Stimulated activated CD8-positive, alpha-beta memory T cell treated with anti-CD3 and anti-CD28 coated beads, Interleukin-12 subunit alpha, Interleukin-12 subunit beta, amount 100 ng/mL, for 24 hours (primary cell): Measurements from ENCODE around the gene PAOX.
"Not testable (repeated sequence)": the region's sequence is repeated elsewhere in the genome, so short reads cannot be mapped to it uniquely, and the experiment has no call there.

Source experiments
- DNase-seq: peaks from one replicate; pipeline ENCODE4 v3.0.0-alpha.2; 2020; ENCODE audit errors: extremely low read depth

Gene PAOX

DNA sequence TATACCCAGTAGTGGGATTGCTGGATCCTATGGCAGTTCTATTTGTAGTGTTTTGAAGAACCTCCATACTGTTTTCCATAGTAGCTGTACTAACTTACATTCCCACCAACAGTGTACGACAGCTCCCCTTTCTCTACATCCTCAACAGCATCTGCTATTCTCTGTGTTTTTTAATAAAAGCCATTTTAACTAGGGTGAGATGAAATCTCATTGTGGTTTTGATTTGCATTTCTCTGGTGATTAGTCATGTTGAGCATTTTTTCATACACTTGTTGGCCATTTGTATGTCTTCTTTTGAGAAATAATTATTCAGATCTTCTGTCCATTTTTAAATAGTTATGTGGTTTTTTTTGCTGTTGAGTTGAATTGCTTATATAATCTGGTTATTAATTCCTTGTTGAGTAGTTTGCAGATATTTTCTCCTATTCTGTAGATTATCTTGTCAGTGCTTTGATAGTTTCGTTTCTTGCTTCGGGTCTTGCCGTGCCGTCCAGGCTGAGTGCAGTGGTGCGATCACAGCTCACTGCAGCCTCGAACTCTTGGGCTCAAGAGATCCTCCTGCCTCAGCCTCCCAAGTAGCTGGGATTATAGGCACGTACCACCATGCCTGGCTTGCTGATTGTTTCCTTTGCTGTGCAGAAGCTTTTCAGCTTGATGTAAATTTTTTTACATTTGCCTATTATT is 26.9 kb downstream of the PAOX start:
- no peak for DNase-seq

- DNase-seq, result no peak
Measured at GRCh38 chr10:133411523-133412380, 32.7 kb downstream of the PAOX start.

DNA sequence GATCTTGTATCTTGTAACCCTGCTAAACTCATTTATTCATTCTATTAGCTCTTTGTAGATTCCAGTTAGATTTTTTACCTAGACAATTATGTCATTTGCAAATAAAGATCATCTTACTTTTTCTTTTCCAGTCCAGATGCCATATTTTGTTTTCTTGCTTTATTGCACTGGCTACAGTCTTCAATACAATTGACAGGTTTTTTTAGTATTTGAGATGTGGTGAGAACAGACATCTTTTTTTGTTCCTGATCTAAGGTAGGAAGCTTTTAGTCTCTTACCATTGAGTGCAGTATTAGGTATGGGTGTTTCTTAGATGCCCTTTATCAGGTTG is 33.3 kb downstream of the PAOX start:
- DNase-seq, result no peak

- not testable (repeated sequence) for DNase-seq
Measured at GRCh38 chr10:133414401-133414800, 35.3 kb downstream of the PAOX start.

GRCh38 chr10:133415752-133416151 is 36.7 kb downstream of the PAOX start:
- no peak for DNase-seq

DNA sequence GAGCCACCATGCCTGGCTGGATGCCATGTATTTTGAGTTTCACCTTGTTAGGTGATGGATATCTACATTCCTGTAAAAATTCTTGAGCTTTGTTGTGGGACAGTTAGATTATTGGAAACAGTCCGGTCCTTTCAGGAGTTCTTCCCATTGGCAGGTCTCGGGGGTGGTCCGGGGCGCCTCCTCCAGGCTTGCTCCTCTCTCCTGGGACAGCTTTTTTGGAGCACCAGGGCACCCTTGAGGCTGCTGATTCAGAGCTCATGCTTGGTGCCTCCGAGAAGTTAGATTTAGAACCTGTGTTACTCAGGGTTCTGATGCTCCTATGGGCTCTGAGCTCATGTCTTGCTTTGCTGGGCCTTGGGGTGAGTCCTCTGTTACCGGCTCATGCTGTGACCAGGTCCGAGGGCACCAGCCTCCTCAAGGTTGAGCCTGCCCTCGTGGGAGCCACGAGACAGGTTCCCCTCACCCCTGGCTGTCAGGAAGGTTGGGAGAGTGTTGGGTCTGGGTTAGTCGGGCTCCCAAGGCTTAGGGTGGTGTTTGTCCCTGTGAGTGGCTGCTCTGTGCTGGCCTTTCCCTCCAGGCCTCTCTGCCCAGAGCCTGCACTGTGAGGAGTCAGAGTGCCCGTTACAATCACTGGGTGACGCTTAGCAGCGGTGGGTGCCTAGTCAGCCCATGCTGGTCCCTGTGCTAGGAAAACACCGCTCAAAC is 39.4 kb downstream of the PAOX start:
- no peak for DNase-seq

DNA sequence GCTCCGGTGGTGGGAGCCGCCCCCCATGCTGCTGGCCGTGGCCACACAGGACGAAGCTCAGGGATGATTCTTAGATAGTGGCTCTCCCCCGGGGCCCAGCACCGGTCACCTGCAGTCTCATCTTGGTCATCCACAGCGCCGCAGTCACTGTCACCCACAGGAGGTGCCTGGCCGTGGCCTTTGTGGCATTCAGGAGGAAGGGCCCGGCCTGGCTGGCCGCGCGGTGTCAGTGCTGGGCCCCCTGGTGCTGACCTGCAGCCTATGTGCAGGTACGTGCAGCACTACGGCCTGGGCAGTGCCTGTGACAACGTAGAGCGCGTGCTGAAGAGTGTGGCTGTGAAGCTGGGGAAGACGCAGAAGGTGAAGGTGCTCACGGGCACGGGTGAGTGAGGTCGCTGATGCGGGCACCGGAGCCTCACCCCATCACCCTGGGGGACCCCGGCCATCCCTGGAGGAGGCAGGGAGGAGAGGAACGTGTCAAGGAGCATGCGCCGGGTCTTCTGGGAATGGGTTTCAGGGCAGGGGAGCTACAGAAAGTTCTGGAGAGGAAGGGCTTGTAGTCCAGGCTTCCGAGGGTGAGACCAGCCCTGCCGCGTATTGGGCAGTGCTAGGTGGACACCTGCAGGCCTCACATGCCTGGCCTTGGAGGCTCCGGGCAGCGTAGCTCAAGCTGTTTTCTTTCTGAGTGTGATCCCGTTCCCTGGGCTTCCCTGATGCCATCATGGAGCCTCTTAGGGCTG is 40.3 kb downstream of the PAOX start:
- no peak for DNase-seq

DNA sequence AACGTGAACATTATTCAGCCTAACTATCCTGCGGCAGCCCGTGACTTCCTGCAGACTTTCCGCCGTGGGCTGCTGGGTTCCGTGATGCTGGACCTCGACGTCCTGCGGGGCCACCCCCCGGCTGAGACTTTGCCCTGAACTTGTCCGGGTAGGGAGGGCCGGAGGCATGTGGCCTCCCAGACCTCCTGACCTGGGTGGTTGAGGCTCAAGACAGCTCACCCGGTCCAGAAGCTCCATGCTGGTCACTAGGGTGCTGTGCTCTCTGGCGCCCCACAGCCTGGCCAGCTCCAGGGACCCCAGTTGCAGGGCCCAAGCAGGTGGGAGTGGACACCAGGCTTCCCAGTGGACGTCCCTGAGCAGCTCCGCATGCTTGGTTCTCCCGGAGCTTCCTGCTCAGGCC is 41.0 kb downstream of the PAOX start:
- no peak for DNase-seq

- DNase-seq, result no peak
Measured at GRCh38 chr10:133420579-133420978, 41.5 kb downstream of the PAOX start.

DNA sequence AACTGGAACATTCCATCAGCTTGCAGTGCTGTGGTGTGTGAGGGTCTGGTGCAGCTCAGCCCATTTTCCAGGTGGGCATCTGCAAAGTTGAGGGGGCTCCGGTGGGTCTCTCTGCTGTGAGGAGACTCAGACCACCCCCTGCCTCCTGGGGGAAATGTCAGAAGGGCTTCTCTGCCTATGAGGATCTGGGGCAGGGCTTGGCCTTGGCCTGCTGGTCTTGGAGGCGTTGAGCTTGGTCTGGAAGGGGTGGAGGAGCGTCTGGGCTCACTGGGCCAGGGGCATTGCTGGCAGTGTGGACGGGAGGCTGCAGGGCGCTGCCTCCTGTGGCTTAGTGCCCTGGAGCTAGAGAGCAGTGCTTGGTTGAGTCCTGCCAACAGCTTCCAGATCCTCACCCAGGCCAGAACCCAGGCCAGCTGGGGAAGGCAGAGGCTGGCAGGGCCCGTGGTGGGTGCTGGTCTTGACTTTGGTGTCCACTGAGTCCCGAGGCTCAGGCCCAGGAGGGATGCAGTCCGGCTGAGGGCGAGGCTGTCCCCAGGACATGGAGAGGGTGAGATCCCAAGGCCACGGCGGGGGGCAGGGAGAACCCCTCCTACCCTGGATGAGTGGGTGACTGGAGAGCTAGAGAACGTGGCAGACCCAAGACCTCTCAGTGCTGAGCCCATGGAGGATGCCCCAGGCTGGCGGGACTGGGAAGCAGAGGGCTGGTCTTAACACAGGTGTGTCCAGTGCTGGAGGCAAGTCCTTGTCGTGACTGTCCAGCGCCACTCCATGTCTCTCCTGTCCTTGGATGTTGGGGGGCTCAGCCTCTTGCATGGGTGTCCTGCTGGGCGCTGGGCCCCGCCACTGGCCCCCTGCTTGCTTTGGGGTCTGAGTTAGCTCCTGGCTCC is 42.5 kb downstream of the PAOX start:
- no peak for DNase-seq

DNA sequence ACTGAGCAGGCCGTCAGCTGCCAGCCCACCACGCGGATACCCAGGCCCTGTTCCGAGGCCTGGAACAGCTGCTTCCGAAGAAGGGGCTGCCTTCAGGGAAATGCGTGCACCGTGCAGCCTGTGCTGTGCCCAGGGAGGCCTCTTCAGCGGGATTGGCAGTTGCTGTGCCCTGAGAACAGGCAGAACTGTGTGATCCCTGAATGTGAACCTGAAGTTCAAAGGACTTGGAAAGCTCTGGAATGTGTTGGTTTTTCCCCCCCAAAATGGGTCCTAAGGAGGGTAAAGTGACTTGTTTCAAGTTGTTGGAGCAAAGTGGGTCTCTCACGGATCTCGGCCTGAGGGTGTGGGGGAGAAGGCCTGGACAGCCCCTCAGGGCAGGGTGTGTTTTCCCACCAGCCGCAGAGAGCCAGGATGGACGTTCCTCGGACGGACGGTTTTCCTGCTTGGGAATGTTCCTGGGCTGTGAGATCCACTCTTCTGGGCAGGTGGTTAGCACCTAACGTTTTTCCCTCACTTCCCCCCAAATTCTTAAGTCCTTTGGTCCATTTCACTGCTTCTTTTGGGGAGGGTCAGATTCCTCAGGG is 43.3 kb downstream of the PAOX start:
- DNase-seq, result no peak

DNA sequence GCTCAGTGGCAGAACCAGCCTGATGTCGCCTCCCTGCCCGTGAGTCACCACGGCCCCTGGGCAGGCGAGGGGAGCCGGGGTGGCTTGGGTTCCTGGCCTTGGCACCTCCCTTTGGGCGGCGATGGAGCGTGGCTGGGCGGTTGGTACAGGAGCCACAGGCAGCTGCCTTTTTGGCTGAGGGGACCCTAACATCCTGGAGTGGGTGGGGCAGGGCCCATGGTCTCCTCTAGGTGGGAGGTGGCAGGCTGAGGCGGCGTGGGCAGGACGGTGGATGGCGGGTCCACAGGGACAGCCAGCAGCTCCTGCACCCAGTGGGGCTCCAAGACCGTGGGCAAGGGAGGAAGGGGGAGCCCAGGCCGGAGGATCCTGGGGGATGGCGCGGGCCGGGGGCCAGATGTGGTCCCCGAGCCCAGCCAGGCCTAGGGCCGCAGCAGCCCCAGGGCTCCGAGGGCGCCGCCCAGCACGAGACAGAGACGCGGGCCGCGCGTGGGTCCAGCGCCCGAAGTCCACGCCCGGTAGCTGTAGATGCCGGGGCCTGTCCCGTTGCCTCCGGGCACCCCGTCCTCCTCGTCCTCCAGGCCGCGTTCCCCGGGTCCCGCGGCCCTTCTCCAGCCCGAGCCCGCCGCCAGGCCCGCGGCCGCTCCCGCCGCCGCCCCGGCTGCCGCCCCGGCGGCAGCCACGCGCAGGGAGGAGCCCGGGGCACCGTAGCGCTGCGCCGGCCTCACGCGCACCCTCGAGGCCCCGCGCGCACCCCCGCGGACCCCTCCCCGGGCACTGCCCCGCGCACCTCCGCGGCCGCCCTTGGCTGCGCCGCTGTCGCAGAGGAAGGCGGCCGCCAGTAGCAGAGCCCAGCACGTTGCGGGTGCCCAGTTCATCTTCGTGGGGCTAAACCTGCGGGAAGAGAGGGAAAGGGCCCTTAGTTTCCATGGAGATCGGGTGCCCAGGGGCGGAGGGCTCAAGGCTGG is 44.0 kb downstream of the PAOX start:
- DNase-seq, result no peak

- not testable (repeated sequence) for DNase-seq
Measured at GRCh38 chr10:133424102-133424501, 45.0 kb downstream of the PAOX start.

DNA sequence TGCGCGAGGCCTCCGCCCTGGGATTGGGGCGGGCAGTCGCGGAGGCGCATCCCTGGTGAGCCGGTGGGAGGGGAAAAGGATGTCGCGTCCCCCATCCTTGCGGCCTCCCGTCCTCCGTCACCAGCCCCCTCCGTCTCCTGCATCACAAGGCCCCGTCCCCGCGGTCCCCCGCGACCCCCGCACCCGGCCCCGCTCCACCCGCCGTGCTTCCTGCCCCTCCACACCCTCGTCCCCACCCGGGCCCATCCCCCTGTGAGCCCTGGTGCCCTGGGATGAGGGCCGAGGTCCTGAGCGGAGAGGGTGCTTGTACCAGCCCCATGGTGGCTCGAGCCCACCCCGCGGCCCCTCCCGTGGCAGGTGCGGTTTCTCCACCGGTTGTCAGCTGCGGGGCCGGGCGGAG is 45.5 kb downstream of the PAOX start, which contains the start of gene SPRN:
SPRN (minus strand) TSS at position 25 of the 400 bp plus-strand sequence. CDS start 944 bp downstream, outside the sequence.
- not testable (repeated sequence) for DNase-seq

DNA sequence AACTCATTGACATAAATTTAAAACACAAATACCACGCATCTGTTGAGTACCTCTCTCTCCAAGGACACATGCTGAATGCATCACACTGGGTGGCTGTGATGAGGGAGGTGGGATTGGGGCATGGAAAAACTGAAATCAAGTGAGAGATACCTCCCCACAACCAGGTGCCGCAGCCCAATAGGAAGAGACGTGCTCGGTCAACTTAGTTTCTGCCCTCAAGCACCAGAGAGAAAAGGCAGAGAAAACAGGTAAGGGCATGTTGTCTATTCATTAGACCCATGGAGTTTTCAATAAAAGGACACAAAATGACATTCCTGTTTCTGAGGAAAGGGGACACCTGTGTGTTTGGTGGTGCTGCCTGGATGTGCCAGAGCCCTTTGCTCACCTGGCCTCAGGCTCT is 50.5 kb downstream of the PAOX start:
- not testable (repeated sequence) for DNase-seq

DNA sequence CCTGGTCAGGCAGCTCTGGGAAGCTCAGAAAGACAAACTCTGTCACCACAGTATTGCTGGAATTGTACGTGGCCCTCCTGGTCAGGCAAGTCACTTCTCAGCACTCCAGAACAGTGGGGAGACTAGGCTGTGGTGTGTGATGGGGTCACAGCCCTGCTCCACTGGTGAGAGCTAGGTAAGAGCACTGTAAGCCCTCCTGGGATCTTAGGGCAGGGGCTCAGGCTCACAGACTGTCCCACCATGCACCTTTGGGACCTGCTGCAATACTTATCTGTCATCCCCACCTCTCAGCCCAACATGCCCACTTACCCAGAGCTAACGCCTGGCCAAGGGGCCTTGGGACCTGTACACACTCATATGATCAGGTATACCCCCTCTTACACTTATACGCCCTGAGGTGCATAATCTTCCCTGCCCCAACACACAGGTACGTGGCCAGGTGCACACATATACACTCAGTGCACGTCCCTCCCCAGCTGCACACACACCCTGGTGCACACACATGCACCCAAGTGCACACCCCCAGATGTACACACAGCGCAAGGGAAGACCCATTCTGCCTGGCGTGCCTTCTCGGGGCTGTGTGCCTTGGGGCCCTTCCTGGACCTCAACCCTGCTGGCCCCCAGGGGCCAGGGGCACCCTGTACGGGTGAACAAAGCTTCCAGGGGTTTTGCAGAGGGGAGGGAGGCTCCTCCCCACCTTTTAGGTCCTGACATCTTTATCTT is 53.0 kb downstream of the PAOX start:
- DNase-seq, result not testable (repeated sequence)

DNA sequence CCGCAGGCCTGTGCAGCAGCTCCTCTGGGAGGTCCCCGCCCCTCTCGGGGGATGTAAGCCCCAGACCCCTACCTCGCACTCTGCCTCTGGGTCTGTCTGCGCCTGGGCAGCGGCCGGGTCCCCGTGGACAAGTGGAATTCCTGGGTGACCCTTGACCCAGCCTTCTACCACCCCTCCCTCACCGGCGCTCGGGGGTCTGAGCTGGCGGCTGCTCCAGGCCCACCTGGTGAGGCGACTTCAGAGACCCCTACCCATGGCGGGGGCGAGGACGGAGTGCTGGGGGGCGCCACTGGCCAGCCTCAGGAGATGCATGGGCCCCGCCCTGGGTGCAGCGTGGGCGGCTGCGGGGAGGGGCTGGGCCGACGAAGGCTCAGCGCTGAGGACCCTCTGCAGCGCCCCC is 53.7 kb downstream of the PAOX start:
- DNase-seq, result not testable (repeated sequence)

DNA sequence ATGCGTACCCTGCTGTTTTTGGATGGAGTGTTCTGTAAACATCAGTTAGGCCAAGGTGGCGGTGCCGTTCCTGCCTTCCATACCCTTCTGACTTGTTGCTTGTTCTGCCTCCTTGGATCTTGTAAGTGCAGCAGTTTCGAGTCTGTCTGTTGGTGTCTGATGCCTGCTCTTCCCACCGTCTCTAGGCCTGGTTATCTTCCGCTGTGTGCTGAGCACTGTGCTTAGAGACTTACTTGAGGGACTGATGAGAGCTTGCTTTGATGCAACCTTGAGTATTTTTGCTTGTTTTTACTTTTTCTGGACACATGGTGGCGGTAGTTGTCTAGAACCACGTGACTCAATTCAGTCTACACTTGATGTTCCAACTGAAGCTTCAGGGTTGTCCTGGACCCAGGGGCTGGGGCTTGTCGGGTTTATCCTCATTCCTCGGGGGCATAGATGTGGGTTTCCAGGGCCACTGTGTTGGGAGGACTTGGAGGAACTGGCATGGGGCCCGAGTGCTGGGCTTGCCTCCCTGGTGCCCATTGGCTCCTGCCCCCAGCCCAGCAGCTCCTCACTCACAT is 59.7 kb downstream of the PAOX start:
- DNase-seq, result no peak
